HepG2 (cell line): ENCODE data around the gene OPN3. TPM values are rescaled to one million over a fixed set of nuclear protein-coding genes. Genes with fewer than 3 reads are reported as not detected.

Experiments
- FOSL2 ChIP-seq: sonication (generic); formaldehyde crosslinking; IDR thresholded peaks from 2 replicates; pipeline ENCODE4 v1.4.0; 2020; ENCODE audit warnings: missing genetic modification reagents
- MAZ ChIP-seq, 2 experiments: sonication (generic) in 1 of 2; formaldehyde crosslinking in 1 of 2; IDR thresholded peaks; 2 replicates each; pipeline versions ENCODE4 v1.5.0 to v1.6.1; 2012 to 2020; ENCODE audit warnings: low read depth in 2 of 2, mild to moderate bottlenecking in 2 of 2, borderline replicate concordance in 1 of 2, improper control_type of control experiment in 1 of 2, low read length in 1 of 2, missing genetic modification reagents in 1 of 2, moderate library complexity in 1 of 2
- ZNF432 ChIP-seq: sonication (generic); formaldehyde crosslinking; IDR thresholded peaks from 2 replicates; pipeline ENCODE4 v1.5.0; 2020; ENCODE audit warnings: missing genetic modification reagents, mild to moderate bottlenecking, borderline replicate concordance
- ZSCAN21 ChIP-seq: sonication (generic); formaldehyde crosslinking; IDR thresholded peaks from 2 replicates; pipeline ENCODE4 v1.8.0; 2022; ENCODE audit warnings: mild to moderate bottlenecking, missing genetic modification reagents, moderate library complexity, borderline replicate concordance
- polyA plus RNA-seq, 8 experiments: library from polyadenylated mRNA; depleted of rRNA in 3 of 8; stranded (reverse) in 7 of 8; unstranded in 1 of 8; fragments of >200 nt; fragmentation: Illumina TruSeq in 4 of 8; extraction: Trizol in 4 of 8; gene quantifications; 2 replicates each; pipeline versions ENCODE4 v1.2.1 to v1.2.3, GENCODE V29; 2011 to 2016; ENCODE audit warnings: low read depth in 4 of 8, missing spikeins in 1 of 8, mixed read lengths in 1 of 8; ENCODE audit not compliant: insufficient read depth in 1 of 8
- total RNA-seq, 5 experiments: library from RNA; depleted of rRNA; stranded (reverse); fragments of >200 nt; fragmentation: Illumina TruSeq; extraction: Trizol; gene quantifications; 2 replicates each; pipeline ENCODE4 v1.2.3, GENCODE V29; 2016; ENCODE audit warnings: low read depth in 1 of 5
- TF ChIP-seq, protein P1 (sequence below): sonication (generic); formaldehyde crosslinking; IDR thresholded peaks from 2 replicates; pipeline ENCODE4 v1.4.0; 2020; ENCODE audit warnings: missing genetic modification reagents
- TF ChIP-seq, protein P2 (sequence below): sonication (generic); formaldehyde crosslinking; IDR thresholded peaks from 2 replicates; pipeline ENCODE4 v1.4.0; 2020; ENCODE audit warnings: missing genetic modification reagents

Gene OPN3
- total and polyA plus RNA-seq, 2 of the 13 experiments (the other 11 are each of a cell fraction or from before 2014, with no cell fraction given) = 17.4 to 23.0 TPM

DNA sequence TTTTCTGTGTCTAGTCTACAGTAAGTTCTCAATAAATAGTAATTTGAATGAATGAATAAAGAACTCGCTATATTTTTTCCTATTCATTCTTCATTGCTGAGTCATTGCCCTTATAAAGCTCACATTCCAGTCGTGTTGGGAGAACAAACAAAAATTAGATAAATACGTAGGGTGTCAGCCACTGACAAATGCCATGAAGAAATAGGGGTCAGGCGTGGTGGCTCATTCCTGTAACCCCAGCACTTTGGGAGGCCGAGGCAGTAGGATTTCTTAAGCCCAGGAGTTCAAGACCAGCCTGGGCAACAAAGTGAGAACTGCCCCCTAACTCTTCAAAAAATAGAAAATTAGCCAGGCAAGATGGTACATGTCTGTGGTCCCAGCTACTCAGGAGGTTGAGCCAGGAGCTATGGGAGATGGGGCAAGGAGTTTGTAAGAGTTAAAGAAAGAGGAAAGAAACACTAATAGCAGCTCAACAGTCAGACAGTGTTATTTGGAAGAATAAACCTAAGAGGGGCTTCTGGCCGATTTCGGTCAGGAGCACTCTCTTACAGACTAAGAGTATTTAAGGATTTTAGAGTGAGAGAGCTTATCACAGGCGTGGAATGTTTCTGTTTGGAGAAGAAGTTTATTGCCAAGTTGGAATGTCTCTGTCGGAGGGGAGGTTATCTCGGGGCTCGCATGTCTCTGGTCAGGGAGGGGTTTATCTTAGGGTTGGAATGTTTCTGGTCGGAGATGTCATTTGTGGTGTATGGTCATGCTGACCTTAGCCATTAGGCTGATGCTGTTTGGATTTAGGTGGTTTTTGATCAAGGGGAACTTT lies 1.8 kb upstream of the OPN3 start (continued):
- TF ChIP-seq MAZ (IDR thresholded peaks at IDR 0.05; ENCODE audit: borderline replicate concordance, low read depth, low read length) = no peak
- TF ChIP-seq MAZ (CRISPR knock-in tag; IDR thresholded peaks at IDR 0.05; ENCODE audit: low read depth) = 0 out of 2 replicates have a peak, but pooled peaks have one; percentile 38
- TF ChIP-seq ZSCAN21 (CRISPR knock-in tag) = no peak
- TF ChIP-seq, protein P1, sequence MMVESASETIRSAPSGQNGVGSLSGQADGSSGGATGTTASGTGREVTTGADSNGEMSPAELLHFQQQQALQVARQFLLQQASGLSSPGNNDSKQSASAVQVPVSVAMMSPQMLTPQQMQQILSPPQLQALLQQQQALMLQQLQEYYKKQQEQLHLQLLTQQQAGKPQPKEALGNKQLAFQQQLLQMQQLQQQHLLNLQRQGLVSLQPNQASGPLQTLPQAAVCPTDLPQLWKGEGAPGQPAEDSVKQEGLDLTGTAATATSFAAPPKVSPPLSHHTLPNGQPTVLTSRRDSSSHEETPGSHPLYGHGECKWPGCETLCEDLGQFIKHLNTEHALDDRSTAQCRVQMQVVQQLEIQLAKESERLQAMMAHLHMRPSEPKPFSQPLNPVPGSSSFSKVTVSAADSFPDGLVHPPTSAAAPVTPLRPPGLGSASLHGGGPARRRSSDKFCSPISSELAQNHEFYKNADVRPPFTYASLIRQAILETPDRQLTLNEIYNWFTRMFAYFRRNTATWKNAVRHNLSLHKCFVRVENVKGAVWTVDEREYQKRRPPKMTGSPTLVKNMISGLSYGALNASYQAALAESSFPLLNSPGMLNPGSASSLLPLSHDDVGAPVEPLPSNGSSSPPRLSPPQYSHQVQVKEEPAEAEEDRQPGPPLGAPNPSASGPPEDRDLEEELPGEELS (CRISPR knock-in tag) = peak; percentile 25; the same call in 1 of the 2 replicates
- TF ChIP-seq ZNF432 (CRISPR knock-in tag) = no peak
- TF ChIP-seq, protein P2, sequence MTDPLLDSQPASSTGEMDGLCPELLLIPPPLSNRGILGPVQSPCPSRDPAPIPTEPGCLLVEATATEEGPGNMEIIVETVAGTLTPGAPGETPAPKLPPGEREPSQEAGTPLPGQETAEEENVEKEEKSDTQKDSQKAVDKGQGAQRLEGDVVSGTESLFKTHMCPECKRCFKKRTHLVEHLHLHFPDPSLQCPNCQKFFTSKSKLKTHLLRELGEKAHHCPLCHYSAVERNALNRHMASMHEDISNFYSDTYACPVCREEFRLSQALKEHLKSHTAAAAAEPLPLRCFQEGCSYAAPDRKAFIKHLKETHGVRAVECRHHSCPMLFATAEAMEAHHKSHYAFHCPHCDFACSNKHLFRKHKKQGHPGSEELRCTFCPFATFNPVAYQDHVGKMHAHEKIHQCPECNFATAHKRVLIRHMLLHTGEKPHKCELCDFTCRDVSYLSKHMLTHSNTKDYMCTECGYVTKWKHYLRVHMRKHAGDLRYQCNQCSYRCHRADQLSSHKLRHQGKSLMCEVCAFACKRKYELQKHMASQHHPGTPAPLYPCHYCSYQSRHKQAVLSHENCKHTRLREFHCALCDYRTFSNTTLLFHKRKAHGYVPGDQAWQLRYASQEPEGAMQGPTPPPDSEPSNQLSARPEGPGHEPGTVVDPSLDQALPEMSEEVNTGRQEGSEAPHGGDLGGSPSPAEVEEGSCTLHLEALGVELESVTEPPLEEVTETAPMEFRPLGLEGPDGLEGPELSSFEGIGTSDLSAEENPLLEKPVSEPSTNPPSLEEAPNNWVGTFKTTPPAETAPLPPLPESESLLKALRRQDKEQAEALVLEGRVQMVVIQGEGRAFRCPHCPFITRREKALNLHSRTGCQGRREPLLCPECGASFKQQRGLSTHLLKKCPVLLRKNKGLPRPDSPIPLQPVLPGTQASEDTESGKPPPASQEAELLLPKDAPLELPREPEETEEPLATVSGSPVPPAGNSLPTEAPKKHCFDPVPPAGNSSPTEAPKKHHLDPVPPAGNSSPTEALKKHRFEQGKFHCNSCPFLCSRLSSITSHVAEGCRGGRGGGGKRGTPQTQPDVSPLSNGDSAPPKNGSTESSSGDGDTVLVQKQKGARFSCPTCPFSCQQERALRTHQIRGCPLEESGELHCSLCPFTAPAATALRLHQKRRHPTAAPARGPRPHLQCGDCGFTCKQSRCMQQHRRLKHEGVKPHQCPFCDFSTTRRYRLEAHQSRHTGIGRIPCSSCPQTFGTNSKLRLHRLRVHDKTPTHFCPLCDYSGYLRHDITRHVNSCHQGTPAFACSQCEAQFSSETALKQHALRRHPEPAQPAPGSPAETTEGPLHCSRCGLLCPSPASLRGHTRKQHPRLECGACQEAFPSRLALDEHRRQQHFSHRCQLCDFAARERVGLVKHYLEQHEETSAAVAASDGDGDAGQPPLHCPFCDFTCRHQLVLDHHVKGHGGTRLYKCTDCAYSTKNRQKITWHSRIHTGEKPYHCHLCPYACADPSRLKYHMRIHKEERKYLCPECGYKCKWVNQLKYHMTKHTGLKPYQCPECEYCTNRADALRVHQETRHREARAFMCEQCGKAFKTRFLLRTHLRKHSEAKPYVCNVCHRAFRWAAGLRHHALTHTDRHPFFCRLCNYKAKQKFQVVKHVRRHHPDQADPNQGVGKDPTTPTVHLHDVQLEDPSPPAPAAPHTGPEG (CRISPR knock-in tag) = no peak
- peak; percentile 87 for TF ChIP-seq FOSL2 (CRISPR knock-in tag)
